WTC11 (cell line): ENCODE measurements around the gene VIM.

ENCODE experiments used
- ATF1 ChIP-seq: sonication (generic); formaldehyde crosslinking; IDR thresholded peaks from 2 replicates; pipeline ENCODE4 v1.8.1; 2023; ENCODE audit warnings: mild to moderate bottlenecking, moderate library complexity, missing genetic modification reagents
- ESRRA ChIP-seq: sonication (generic); formaldehyde crosslinking; IDR thresholded peaks from 2 replicates; pipeline ENCODE4 v1.8.1; 2022; ENCODE audit warnings: mild to moderate bottlenecking, missing genetic modification reagents, borderline replicate concordance
- TF ChIP-seq, protein P1 (sequence below): sonication (generic); formaldehyde crosslinking; IDR thresholded peaks from 2 replicates; pipeline ENCODE4 v1.8.0; 2022; ENCODE audit warnings: mild to moderate bottlenecking, missing genetic modification reagents
- TF ChIP-seq, protein P2 (sequence below): sonication (generic); formaldehyde crosslinking; IDR thresholded peaks from 2 replicates; pipeline ENCODE4 v1.8.0; 2022; ENCODE audit warnings: mild to moderate bottlenecking, missing genetic modification reagents
- TF ChIP-seq, protein P3 (sequence below): sonication (generic); formaldehyde crosslinking; IDR thresholded peaks from 2 replicates; pipeline ENCODE4 v1.8.1; 2023; ENCODE audit warnings: mild to moderate bottlenecking, missing genetic modification reagents, moderate library complexity
- TF ChIP-seq, protein P4 (sequence below): fragments of 200-600 bp; IDR thresholded peaks from 2 replicates; pipeline ENCODE4 v1.8.0; 2022; ENCODE audit warnings: antibody characterized with exemption

GRCh38 chr10:17229717-17229966, 1.6 kb downstream of the VIM start:
- TF ChIP-seq, protein P1, sequence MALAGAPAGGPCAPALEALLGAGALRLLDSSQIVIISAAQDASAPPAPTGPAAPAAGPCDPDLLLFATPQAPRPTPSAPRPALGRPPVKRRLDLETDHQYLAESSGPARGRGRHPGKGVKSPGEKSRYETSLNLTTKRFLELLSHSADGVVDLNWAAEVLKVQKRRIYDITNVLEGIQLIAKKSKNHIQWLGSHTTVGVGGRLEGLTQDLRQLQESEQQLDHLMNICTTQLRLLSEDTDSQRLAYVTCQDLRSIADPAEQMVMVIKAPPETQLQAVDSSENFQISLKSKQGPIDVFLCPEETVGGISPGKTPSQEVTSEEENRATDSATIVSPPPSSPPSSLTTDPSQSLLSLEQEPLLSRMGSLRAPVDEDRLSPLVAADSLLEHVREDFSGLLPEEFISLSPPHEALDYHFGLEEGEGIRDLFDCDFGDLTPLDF (CRISPR knock-in tag): no peak
- TF ChIP-seq, protein P2, sequence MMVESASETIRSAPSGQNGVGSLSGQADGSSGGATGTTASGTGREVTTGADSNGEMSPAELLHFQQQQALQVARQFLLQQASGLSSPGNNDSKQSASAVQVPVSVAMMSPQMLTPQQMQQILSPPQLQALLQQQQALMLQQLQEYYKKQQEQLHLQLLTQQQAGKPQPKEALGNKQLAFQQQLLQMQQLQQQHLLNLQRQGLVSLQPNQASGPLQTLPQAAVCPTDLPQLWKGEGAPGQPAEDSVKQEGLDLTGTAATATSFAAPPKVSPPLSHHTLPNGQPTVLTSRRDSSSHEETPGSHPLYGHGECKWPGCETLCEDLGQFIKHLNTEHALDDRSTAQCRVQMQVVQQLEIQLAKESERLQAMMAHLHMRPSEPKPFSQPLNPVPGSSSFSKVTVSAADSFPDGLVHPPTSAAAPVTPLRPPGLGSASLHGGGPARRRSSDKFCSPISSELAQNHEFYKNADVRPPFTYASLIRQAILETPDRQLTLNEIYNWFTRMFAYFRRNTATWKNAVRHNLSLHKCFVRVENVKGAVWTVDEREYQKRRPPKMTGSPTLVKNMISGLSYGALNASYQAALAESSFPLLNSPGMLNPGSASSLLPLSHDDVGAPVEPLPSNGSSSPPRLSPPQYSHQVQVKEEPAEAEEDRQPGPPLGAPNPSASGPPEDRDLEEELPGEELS (CRISPR knock-in tag): no peak; the same call in 1 of the 2 replicates
- TF ChIP-seq, protein P3, sequence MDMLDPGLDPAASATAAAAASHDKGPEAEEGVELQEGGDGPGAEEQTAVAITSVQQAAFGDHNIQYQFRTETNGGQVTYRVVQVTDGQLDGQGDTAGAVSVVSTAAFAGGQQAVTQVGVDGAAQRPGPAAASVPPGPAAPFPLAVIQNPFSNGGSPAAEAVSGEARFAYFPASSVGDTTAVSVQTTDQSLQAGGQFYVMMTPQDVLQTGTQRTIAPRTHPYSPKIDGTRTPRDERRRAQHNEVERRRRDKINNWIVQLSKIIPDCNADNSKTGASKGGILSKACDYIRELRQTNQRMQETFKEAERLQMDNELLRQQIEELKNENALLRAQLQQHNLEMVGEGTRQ: no peak
- TF ChIP-seq, protein P4, sequence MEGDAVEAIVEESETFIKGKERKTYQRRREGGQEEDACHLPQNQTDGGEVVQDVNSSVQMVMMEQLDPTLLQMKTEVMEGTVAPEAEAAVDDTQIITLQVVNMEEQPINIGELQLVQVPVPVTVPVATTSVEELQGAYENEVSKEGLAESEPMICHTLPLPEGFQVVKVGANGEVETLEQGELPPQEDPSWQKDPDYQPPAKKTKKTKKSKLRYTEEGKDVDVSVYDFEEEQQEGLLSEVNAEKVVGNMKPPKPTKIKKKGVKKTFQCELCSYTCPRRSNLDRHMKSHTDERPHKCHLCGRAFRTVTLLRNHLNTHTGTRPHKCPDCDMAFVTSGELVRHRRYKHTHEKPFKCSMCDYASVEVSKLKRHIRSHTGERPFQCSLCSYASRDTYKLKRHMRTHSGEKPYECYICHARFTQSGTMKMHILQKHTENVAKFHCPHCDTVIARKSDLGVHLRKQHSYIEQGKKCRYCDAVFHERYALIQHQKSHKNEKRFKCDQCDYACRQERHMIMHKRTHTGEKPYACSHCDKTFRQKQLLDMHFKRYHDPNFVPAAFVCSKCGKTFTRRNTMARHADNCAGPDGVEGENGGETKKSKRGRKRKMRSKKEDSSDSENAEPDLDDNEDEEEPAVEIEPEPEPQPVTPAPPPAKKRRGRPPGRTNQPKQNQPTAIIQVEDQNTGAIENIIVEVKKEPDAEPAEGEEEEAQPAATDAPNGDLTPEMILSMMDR: no peak
- TF ChIP-seq ATF1 (CRISPR knock-in tag) (no peak; the same call in 1 of the 2 replicates), ESRRA (CRISPR knock-in tag) (no peak; the same call in none of the 2 replicates)
